GM19328 (cell line): ENCODE measurements around the gene C6orf47.

Experiments
- ATAC-seq: cut with Tn5 transposase; IDR thresholded peaks from one replicate; pipeline ENCODE4 v1.9.1; 2021; ENCODE audit warnings: mild to moderate bottlenecking, moderate library complexity; ENCODE audit not compliant: unreplicated experiment

The C6orf47 gene

GRCh38 chr6:31617010-31617409, 43.6 kb downstream of the C6orf47 start:
- no peak for ATAC-seq

- no peak for ATAC-seq
Measured at GRCh38 chr6:31615748-31616147, 44.8 kb downstream of the C6orf47 start.

GRCh38 chr6:31614684-31615578, 45.6 kb downstream of the C6orf47 start, which contains the start of gene AIF1:
AIF1 (plus strand) TSS chr6:31615234; CDS start chr6:31615330, 96 bp downstream.
- no peak for ATAC-seq

GRCh38 chr6:31614075-31614619, 46.4 kb downstream of the C6orf47 start:
- no peak for ATAC-seq

GRCh38 chr6:31610968-31611367, 49.6 kb downstream of the C6orf47 start:
- ATAC-seq: no peak

GRCh38 chr6:31609519-31610406, 50.8 kb downstream of the C6orf47 start:
- ATAC-seq: no peak
